A549 (cell line): ENCODE results near the gene TMEM59L. TPM values are rescaled to one million over a fixed set of nuclear protein-coding genes. Genes with fewer than 3 reads are reported as not detected.

Experiments
- ATAC-seq, 2 experiments: fragments of 200-7000 bp in 1 of 2; fragments of >200 bp in 1 of 2; cut with Nextera tagmentation in 1 of 2; cut with Tn5 transposase in 1 of 2; 3 replicates each; pipeline versions ENCODE4 v1.8.0 to v1.9.1; 2018 to 2020; ENCODE audit warnings: mild to moderate bottlenecking in 1 of 2, moderate library complexity in 1 of 2
- CTCF ChIA-PET: fragments of 300-600 bp; sonication (Branson Sonifier 250); formaldehyde crosslinking; extraction: SDS; loops from one replicate; lab custom pipeline; 2021; ENCODE audit warnings: antibody characterized with exemption, inconsistent platforms; lab: Yijun Ruan, JAX
- POLR2A ChIA-PET: fragments of 350-600 bp; formaldehyde crosslinking; extraction: SDS; loops from one replicate; lab custom pipeline; 2021; ENCODE audit warnings: antibody characterized with exemption, inconsistent platforms; lab: Yijun Ruan, JAX
- DNase-seq, 2 experiments: peaks; one replicate each; pipeline versions ENCODE4 v3.0.0 to v3.0.0-alpha.2; 2011 to 2016; ENCODE audit warnings: low read depth in 1 of 2, low spot score in 1 of 2
- FAIRE-seq: peaks from 2 replicates; lab custom pipeline; 2011; peaks lifted over from hg19 to GRCh38; lab: Jason Lieb, UNC
- H3K27ac ChIP-seq, 2 experiments: fragments of >200 bp; sonication (Bioruptor Twin); formaldehyde crosslinking; 3 replicates each; pipeline ENCODE4 v1.5.1; 2016 to 2017
- H3K4me1 ChIP-seq: fragments of >200 bp; sonication (Bioruptor Twin); formaldehyde crosslinking; 3 replicates; pipeline ENCODE4 v1.6.1; 2016
- H3K4me2 ChIP-seq: fragments of >200 bp; sonication (Bioruptor Twin); formaldehyde crosslinking; 3 replicates; pipeline ENCODE4 v1.6.1; 2016
- H3K4me3 ChIP-seq: fragments of >200 bp; sonication (Bioruptor Twin); formaldehyde crosslinking; 3 replicates; pipeline ENCODE4 v1.5.1; 2016
- H3K9me3 ChIP-seq: fragments of >200 bp; sonication (Bioruptor Twin); formaldehyde crosslinking; 3 replicates; pipeline ENCODE4 v1.6.1; 2016
- BCL3 ChIP-seq: fragments of >200 bp; sonication (Bioruptor Twin); formaldehyde crosslinking; IDR thresholded peaks from 3 replicates; pipeline ENCODE4 v1.6.1; 2016
- CBX8 ChIP-seq: fragments of 200-600 bp; sonication (generic); IDR thresholded peaks from 2 replicates; pipeline ENCODE4 v1.6.1; 2016
- CEBPB ChIP-seq, 2 experiments: fragments of >200 bp in 1 of 2; sonication (Bioruptor Twin) in 1 of 2; formaldehyde crosslinking in 1 of 2; IDR thresholded peaks; 2 replicates each; pipeline ENCODE4 v1.6.1; 2012 to 2016
- CHD2 ChIP-seq: fragments of 150-350 bp; IDR thresholded peaks from 2 replicates; pipeline ENCODE4 v1.6.1; 2014; ENCODE audit warnings: low read length; ENCODE audit not compliant: partially characterized antibody
- CHD4 ChIP-seq: fragments of 200-600 bp; sonication (generic); IDR thresholded peaks from 2 replicates; pipeline ENCODE4 v1.6.1; 2016; ENCODE audit warnings: antibody characterized with exemption, mild to moderate bottlenecking, borderline replicate concordance
- CTCF ChIP-seq: fragments of >200 bp; sonication (Bioruptor Twin); formaldehyde crosslinking; IDR thresholded peaks from 3 replicates; pipeline ENCODE4 v1.5.1; 2016
- E2F6 ChIP-seq: IDR thresholded peaks from 2 replicates; pipeline ENCODE4 v1.6.1; 2012; ENCODE audit warnings: low read depth, borderline replicate concordance
- EHF ChIP-seq: fragments of 250-450 bp; sonication (Bioruptor Pico); IDR thresholded peaks from 2 replicates; pipeline ENCODE4 v1.5.0; 2020; ENCODE audit warnings: mild to moderate bottlenecking
- EHMT2 ChIP-seq: fragments of 200-600 bp; sonication (generic); IDR thresholded peaks from 2 replicates; pipeline ENCODE4 v1.6.1; 2016; ENCODE audit warnings: antibody characterized with exemption, low read depth, mild to moderate bottlenecking, moderate library complexity
- EP300 ChIP-seq, 2 experiments: fragments of >200 bp; sonication (Bioruptor Twin); formaldehyde crosslinking; IDR thresholded peaks; 2 replicates in 1 of 2; 3 replicates in 1 of 2; pipeline ENCODE4 v1.6.1; 2016 to 2017
- ESRRA ChIP-seq: fragments of 150-350 bp; IDR thresholded peaks from 2 replicates; pipeline ENCODE4 v1.6.1; 2014; ENCODE audit warnings: mild to moderate bottlenecking, low read length, borderline replicate concordance
- FOXS1 ChIP-seq: fragments of 250-450 bp; sonication (Bioruptor Pico); IDR thresholded peaks from 2 replicates; pipeline ENCODE4 v1.5.0; 2020; ENCODE audit warnings: mild to moderate bottlenecking, moderate library complexity
- HES2 ChIP-seq: fragments of >200 bp; sonication (Bioruptor Twin); formaldehyde crosslinking; IDR thresholded peaks from 2 replicates; pipeline ENCODE4 v1.6.1; 2016
- HOXB5 ChIP-seq: fragments of 250-450 bp; sonication (Bioruptor Pico); IDR thresholded peaks from 2 replicates; pipeline ENCODE4 v1.5.0; 2020; ENCODE audit warnings: mild to moderate bottlenecking, moderate library complexity
- JUNB ChIP-seq: fragments of >200 bp; sonication (Bioruptor Twin); formaldehyde crosslinking; IDR thresholded peaks from 2 replicates; pipeline ENCODE4 v1.6.1; 2016
- MAX ChIP-seq: IDR thresholded peaks from 2 replicates; pipeline ENCODE4 v1.6.1; 2012
- NR3C1 ChIP-seq: fragments of >200 bp; sonication (Bioruptor Twin); formaldehyde crosslinking; IDR thresholded peaks from 3 replicates; pipeline ENCODE4 v1.6.1; 2017
- RAD21 ChIP-seq, 2 experiments: fragments of >200 bp in 1 of 2; sonication (Bioruptor Twin) in 1 of 2; formaldehyde crosslinking in 1 of 2; IDR thresholded peaks in 1 of 2; conservative IDR thresholded peaks in 1 of 2; 2 replicates in 1 of 2; 3 replicates in 1 of 2; pipeline ENCODE4 v1.6.1; 2012 to 2018; ENCODE audit warnings: inconsistent platforms in 1 of 2
- RCOR1 ChIP-seq: fragments of 150-350 bp; IDR thresholded peaks from 2 replicates; pipeline ENCODE4 v1.6.1; 2014; ENCODE audit warnings: antibody characterized with exemption, low read length, low read depth
- RFX5 ChIP-seq: fragments of 450-650 bp; IDR thresholded peaks from 2 replicates; pipeline ENCODE4 v1.7.1; 2014; ENCODE audit warnings: antibody characterized with exemption, mild to moderate bottlenecking, moderate library complexity
- RNF2 ChIP-seq: fragments of 200-600 bp; sonication (generic); IDR thresholded peaks from 2 replicates; pipeline ENCODE4 v1.6.1; 2016; ENCODE audit warnings: low read depth, mild to moderate bottlenecking, antibody characterized with exemption, moderate library complexity, borderline replicate concordance
- SREBF2 ChIP-seq: fragments of 450-650 bp; IDR thresholded peaks from 2 replicates; pipeline ENCODE4 v1.6.1; 2014; ENCODE audit warnings: mild to moderate bottlenecking, moderate library complexity
- TP53 ChIP-seq: fragments of 250-450 bp; sonication (Bioruptor Pico); IDR thresholded peaks from 2 replicates; pipeline ENCODE4 v1.5.0; 2021; ENCODE audit warnings: mild to moderate bottlenecking, moderate library complexity
- ZSCAN20 ChIP-seq: fragments of 250-450 bp; sonication (Bioruptor Pico); IDR thresholded peaks from 2 replicates; pipeline ENCODE4 v1.8.0; 2022; ENCODE audit warnings: mild to moderate bottlenecking, moderate library complexity
- WGBS: methylation state at CpG from one replicate; pipeline ENCODE4 v1.1.6; 2017; ENCODE audit errors: missing lambda C conversion rate; 5-methylcytosine and 5-hydroxymethylcytosine counted together
- polyA plus RNA-seq, 4 experiments: library from polyadenylated mRNA; depleted of rRNA in 3 of 4; stranded (reverse); fragments of >200 nt; fragmentation: RNase III in 1 of 4; extraction: RNeasy Plus Mini Kit Qiagen cat#74134 plus additional on column Dnase treatment in 1 of 4; gene quantifications; 2 replicates in 3 of 4; 3 replicates in 1 of 4; pipeline ENCODE4 v1.2.3, GENCODE V29; 2011 to 2017

Gene TMEM59L
- polyA plus RNA-seq, 2 of the 4 experiments (the other 2 are of a cell fraction): 0.94 to 4.6 TPM

GRCh38 chr19:18604820-18605159, 7.9 kb upstream of the TMEM59L start:
- no peak for FAIRE-seq
- no peak for ATAC-seq
- no peak overlapping the region for H3K4me2 ChIP-seq
- TF ChIP-seq TP53: no peak
- no peak for TF ChIP-seq EP300 (IDR thresholded peaks at IDR 0.05)
- TF ChIP-seq SREBF2: no peak
- no peak for TF ChIP-seq CHD2
- no peak for TF ChIP-seq RFX5
- no peak for TF ChIP-seq CHD4
- TF ChIP-seq MAX: no peak
- TF ChIP-seq HOXB5 (CRISPR knock-in tag): no peak
- no peak for TF ChIP-seq RNF2
- TF ChIP-seq ESRRA: no peak
- TF ChIP-seq E2F6: no peak
- no peak for TF ChIP-seq BCL3
- TF ChIP-seq CTCF: no peak
- no peak for TF ChIP-seq RAD21 (conservative IDR thresholded peaks at IDR 0.05 in 1 of 2, IDR thresholded peaks at IDR 0.05 in 1 of 2)
- no peak for TF ChIP-seq ZSCAN20 (CRISPR knock-in tag)
- no peak for TF ChIP-seq HES2
- no peak for TF ChIP-seq NR3C1
- no peak for TF ChIP-seq EHMT2
- no peak for TF ChIP-seq RCOR1
- TF ChIP-seq, all 56 proteins: peak for 0
- CTCF ChIA-PET: interaction anchor here (1.0 to 2.4 kb wide), 4 partner anchors 11 to 154 kb away, joined by 3 to 11 read pairs (median 4); partner anchors contain the start of gene REX1BD
- no peak for DNase-seq
- H3K4me3 ChIP-seq: no peak overlapping the region
- H3K27ac ChIP-seq: no peak overlapping the region
- H3K4me1 ChIP-seq: peaks cover 14% of the 10 kb centered on the region; the same call in 2 of the 3 replicates
- POLR2A ChIA-PET: no interaction called here
- 68% methylated on average over 10 of the region's 10 CpGs for whole genome bisulfite sequencing
- no peaks in the 10 kb centered on the region for H3K9me3 ChIP-seq

- H3K27ac ChIP-seq: no peak overlapping the region
- no peak overlapping the region for H3K4me3 ChIP-seq
- POLR2A ChIA-PET: no interaction called here
- no CpG with 5 or more reads among the region's 17 CpGs for WGBS
- DNase-seq (no peak), ATAC-seq (no peak), FAIRE-seq (no peak)
- TF ChIP-seq SREBF2: no peak
- no peak for TF ChIP-seq FOXS1 (CRISPR knock-in tag)
- TF ChIP-seq RNF2: no peak
- TF ChIP-seq E2F6: no peak
- TF ChIP-seq EHF (CRISPR knock-in tag): no peak
- no peak for TF ChIP-seq CEBPB (IDR thresholded peaks at IDR 0.05)
- no peak for TF ChIP-seq JUNB
- TF ChIP-seq RFX5: no peak
- TF ChIP-seq CBX8: no peak
- no peak overlapping the region for H3K4me2 ChIP-seq
- H3K4me1 ChIP-seq: peaks cover 14% of the 10 kb centered on the region; the same call in 2 of the 3 replicates
- CTCF ChIA-PET: interaction anchor here (1.0 to 2.4 kb wide), 3 partner anchors 11 to 154 kb away, joined by 3 to 11 read pairs (median 4); partner anchors contain the start of gene REX1BD
- H3K9me3 ChIP-seq: no peaks in the 10 kb centered on the region
These were observed 7.5 kb upstream of the TMEM59L start for GRCh38 chr19:18605196-18605545.
